Measurements from ENCODE around the gene SUGT1. TPM values are rescaled to one million over a fixed set of nuclear protein-coding genes. Genes with fewer than 3 reads are reported as not detected.

SUGT1 gene
- total RNA-seq, 1 donor from 2014 or later = 71.8 TPM

GRCh38 chr13:52725302-52725701 is 72.7 kb downstream of the SUGT1 start:
- Mint-ChIP-seq H3K27me3 (ENCODE audit: unreplicated experiment) (peaks cover 2% of the 10 kb centered on the region), H3K36me3 (ENCODE audit: low read depth, unreplicated experiment) (no peaks in the 10 kb centered on the region), H3K4me1 (ENCODE audit: unreplicated experiment) (peaks cover 12% of the 10 kb centered on the region), H3K27ac (ENCODE audit: unreplicated experiment) (no peak overlapping the region), H3K9me3 (ENCODE audit: unreplicated experiment) (no peaks in the 10 kb centered on the region), H3K4me3 (ENCODE audit: unreplicated experiment) (no peak overlapping the region)
- no peak for DNase-seq (ENCODE audit: low spot score)
- TF ChIP-seq CTCF (IDR thresholded peaks at IDR 0.05; ENCODE audit: unreplicated experiment) = no peak

- no peak for TF ChIP-seq CTCF (IDR thresholded peaks at IDR 0.05; ENCODE audit: unreplicated experiment)
- DNase-seq (ENCODE audit: low spot score) = no peak
- Mint-ChIP-seq H3K9me3 (ENCODE audit: unreplicated experiment) (no peaks in the 10 kb centered on the region), H3K27ac (ENCODE audit: unreplicated experiment) (no peak overlapping the region), H3K36me3 (ENCODE audit: low read depth, unreplicated experiment) (no peaks in the 10 kb centered on the region), H3K4me3 (ENCODE audit: unreplicated experiment) (no peak overlapping the region), H3K4me1 (ENCODE audit: unreplicated experiment) (peaks cover 12% of the 10 kb centered on the region), H3K27me3 (ENCODE audit: unreplicated experiment) (peaks cover 2% of the 10 kb centered on the region)
Observed at GRCh38 chr13:52726258-52726657, 73.6 kb downstream of the SUGT1 start.

GRCh38 chr13:52734075-52734623 is 81.5 kb downstream of the SUGT1 start:
- Mint-ChIP-seq H3K27me3 (ENCODE audit: unreplicated experiment) (no peaks in the 10 kb centered on the region), H3K4me3 (ENCODE audit: unreplicated experiment) (no peak overlapping the region), H3K27ac (ENCODE audit: unreplicated experiment) (no peak overlapping the region), H3K9me3 (ENCODE audit: unreplicated experiment) (no peaks in the 10 kb centered on the region), H3K36me3 (ENCODE audit: low read depth, unreplicated experiment) (peaks cover 4% of the 10 kb centered on the region), H3K4me1 (ENCODE audit: unreplicated experiment) (peaks cover 7% of the 10 kb centered on the region)
- no peak for TF ChIP-seq CTCF (IDR thresholded peaks at IDR 0.05; ENCODE audit: unreplicated experiment)
- no peak for DNase-seq (ENCODE audit: low spot score)

- H3K27me3 Mint-ChIP-seq (ENCODE audit: unreplicated experiment) = peaks cover 2% of the 10 kb centered on the region
- H3K4me3 Mint-ChIP-seq (ENCODE audit: unreplicated experiment) = no peak overlapping the region
- H3K9me3 Mint-ChIP-seq (ENCODE audit: unreplicated experiment) = no peaks in the 10 kb centered on the region
- no peak for TF ChIP-seq CTCF (IDR thresholded peaks at IDR 0.05; ENCODE audit: unreplicated experiment)
- no peak overlapping the region for H3K27ac Mint-ChIP-seq (ENCODE audit: unreplicated experiment)
- peaks cover 4% of the 10 kb centered on the region for H3K36me3 Mint-ChIP-seq (ENCODE audit: low read depth, unreplicated experiment)
- peaks cover 10% of the 10 kb centered on the region for H3K4me1 Mint-ChIP-seq (ENCODE audit: unreplicated experiment)
- DNase-seq (ENCODE audit: low spot score) = no peak
Observed at GRCh38 chr13:52736891-52737290, 84.3 kb downstream of the SUGT1 start.

GRCh38 chr13:52737451-52737850 is 84.8 kb downstream of the SUGT1 start:
- H3K4me1 Mint-ChIP-seq (ENCODE audit: unreplicated experiment) = peaks cover 11% of the 10 kb centered on the region
- H3K27me3 Mint-ChIP-seq (ENCODE audit: unreplicated experiment) = peaks cover 3% of the 10 kb centered on the region
- no peak overlapping the region for H3K4me3 Mint-ChIP-seq (ENCODE audit: unreplicated experiment)
- no peak for DNase-seq (ENCODE audit: low spot score)
- peaks cover 6% of the 10 kb centered on the region for H3K36me3 Mint-ChIP-seq (ENCODE audit: low read depth, unreplicated experiment)
- H3K9me3 Mint-ChIP-seq (ENCODE audit: unreplicated experiment) = peaks cover 2% of the 10 kb centered on the region
- H3K27ac Mint-ChIP-seq (ENCODE audit: unreplicated experiment) = no peak overlapping the region
- TF ChIP-seq CTCF (IDR thresholded peaks at IDR 0.05; ENCODE audit: unreplicated experiment) = no peak

All from endothelial cell (in vitro differentiated cells).